Neuronal stem cell (in vitro differentiated cells): Measurements from ENCODE around the gene PACS1.
A peak's percentile ranks its signal among the peaks of the same experiment; 100 is the strongest.

Experiments used
- DNase-seq: peaks from one replicate; pipeline ENCODE4 v3.0.0-alpha.2; 2013; ENCODE audit warnings: low spot score
- H2AFZ ChIP-seq: one replicate; pipeline ENCODE4 v1.6.1; 2013; ENCODE audit warnings: mild to moderate bottlenecking, low read length, inconsistent platforms
- H2AK5ac ChIP-seq: 2 replicates; pipeline ENCODE4 v1.6.1; 2013; ENCODE audit warnings: low read depth, mild to moderate bottlenecking, inconsistent platforms, low read length, moderate library complexity, mixed read lengths
- H2BK120ac ChIP-seq: 2 replicates; pipeline ENCODE4 v1.6.1; 2013; ENCODE audit warnings: low read depth, mild to moderate bottlenecking, inconsistent platforms, low read length, moderate library complexity, mixed read lengths
- H2BK12ac ChIP-seq: one replicate; pipeline ENCODE4 v1.6.1; 2013; ENCODE audit warnings: low read length, inconsistent platforms
- H2BK15ac ChIP-seq: 2 replicates; pipeline ENCODE4 v1.6.1; 2013; ENCODE audit warnings: mild to moderate bottlenecking, low read length, inconsistent platforms, mixed read lengths
- H2BK5ac ChIP-seq: one replicate; pipeline ENCODE4 v1.6.1; 2013; ENCODE audit warnings: inconsistent platforms, mild to moderate bottlenecking, low read length, moderate library complexity
- H3K14ac ChIP-seq: one replicate; pipeline ENCODE4 v1.6.1; 2013; ENCODE audit warnings: low read length, inconsistent platforms
- H3K18ac ChIP-seq: 2 replicates; pipeline ENCODE4 v1.6.1; 2013; ENCODE audit warnings: low read length, inconsistent platforms
- H3K23ac ChIP-seq: 2 replicates; pipeline ENCODE4 v1.6.1; 2013; ENCODE audit warnings: low read depth, mild to moderate bottlenecking, mixed read lengths, low read length, inconsistent platforms; ENCODE audit not compliant: poor library complexity
- H3K27ac ChIP-seq: replicated peaks from 3 replicates; pipeline ENCODE4 v1.5.1; 2013; ENCODE audit warnings: low read length, inconsistent platforms
- H3K27me3 ChIP-seq, 3 experiments: 2 replicates each; pipeline ENCODE4 v1.6.1; 2013; ENCODE audit warnings: low read length in 3 of 3, mild to moderate bottlenecking in 2 of 3, inconsistent platforms in 1 of 3, low read depth in 1 of 3, mixed read lengths in 1 of 3, moderate library complexity in 1 of 3; ENCODE audit not compliant: control insufficient read depth in 3 of 3, insufficient read depth in 3 of 3
- H3K36me3 ChIP-seq, 2 donors: replicated peaks in 1 of 2; 2 replicates each; pipeline ENCODE4 v1.6.1; 2013; ENCODE audit warnings: low read length in 2 of 2; ENCODE audit not compliant: control insufficient read depth in 2 of 2, insufficient read depth in 2 of 2
- H3K4ac ChIP-seq: 2 replicates; pipeline ENCODE4 v1.6.1; 2013; ENCODE audit warnings: inconsistent platforms, mild to moderate bottlenecking, low read length, moderate library complexity
- H3K4me1 ChIP-seq, 2 donors: 1 replicate in 1 of 2; 2 replicates in 1 of 2; pipeline ENCODE4 v1.6.1; 2013; ENCODE audit warnings: low read length in 2 of 2, low read depth in 1 of 2; ENCODE audit not compliant: control insufficient read depth in 2 of 2, insufficient read depth in 1 of 2
- H3K4me2 ChIP-seq: one replicate; pipeline ENCODE4 v1.6.1; 2013; ENCODE audit warnings: mild to moderate bottlenecking, low read length, inconsistent platforms; ENCODE audit not compliant: insufficient read depth, poor library complexity, severe bottlenecking
- H3K4me3 ChIP-seq, 2 donors: 2 replicates each; pipeline ENCODE4 v1.5.1; 2013; ENCODE audit warnings: low read length in 2 of 2, mild to moderate bottlenecking in 2 of 2, inconsistent platforms in 1 of 2, moderate library complexity in 1 of 2
- H3K79me1 ChIP-seq: one replicate; pipeline ENCODE4 v1.6.1; 2013; ENCODE audit warnings: low read depth, mild to moderate bottlenecking, inconsistent platforms, low read length, moderate library complexity
- H3K9ac ChIP-seq: one replicate; pipeline ENCODE4 v1.6.1; 2013; ENCODE audit warnings: mild to moderate bottlenecking, low read depth, low read length, inconsistent platforms; ENCODE audit not compliant: poor library complexity
- H3K9me3 ChIP-seq, 2 donors: replicated peaks in 1 of 2; 2 replicates each; pipeline versions ENCODE3 to v1.6.1; 2013; ENCODE audit warnings: low read length in 2 of 2, mild to moderate bottlenecking in 2 of 2, inconsistent platforms in 1 of 2, low read depth in 1 of 2, mixed read lengths in 1 of 2, moderate library complexity in 1 of 2; ENCODE audit not compliant: control insufficient read depth in 2 of 2, insufficient read depth in 1 of 2
- H4K8ac ChIP-seq: one replicate; pipeline ENCODE4 v1.6.1; 2013; ENCODE audit warnings: low read depth, mild to moderate bottlenecking, inconsistent platforms, low read length, moderate library complexity
- H4K91ac ChIP-seq: one replicate; pipeline ENCODE4 v1.6.1; 2013; ENCODE audit warnings: low read length, low read depth, mild to moderate bottlenecking, inconsistent platforms; ENCODE audit not compliant: poor library complexity
- WGBS, 2 donors: extraction: QIAGEN DNeasy Blood & Tissue Kit; methylation state at CpG; one replicate each; pipeline ENCODE4 v1.1.7; 2013; ENCODE audit warnings: missing lambda C conversion rate in 2 of 2, mixed read lengths in 1 of 2; ENCODE audit not compliant: insufficient read length in 2 of 2, insufficient replicate concordance in 1 of 2; ENCODE audit errors: extremely low coverage in 2 of 2; 5-methylcytosine and 5-hydroxymethylcytosine counted together

The PACS1 gene

DNA sequence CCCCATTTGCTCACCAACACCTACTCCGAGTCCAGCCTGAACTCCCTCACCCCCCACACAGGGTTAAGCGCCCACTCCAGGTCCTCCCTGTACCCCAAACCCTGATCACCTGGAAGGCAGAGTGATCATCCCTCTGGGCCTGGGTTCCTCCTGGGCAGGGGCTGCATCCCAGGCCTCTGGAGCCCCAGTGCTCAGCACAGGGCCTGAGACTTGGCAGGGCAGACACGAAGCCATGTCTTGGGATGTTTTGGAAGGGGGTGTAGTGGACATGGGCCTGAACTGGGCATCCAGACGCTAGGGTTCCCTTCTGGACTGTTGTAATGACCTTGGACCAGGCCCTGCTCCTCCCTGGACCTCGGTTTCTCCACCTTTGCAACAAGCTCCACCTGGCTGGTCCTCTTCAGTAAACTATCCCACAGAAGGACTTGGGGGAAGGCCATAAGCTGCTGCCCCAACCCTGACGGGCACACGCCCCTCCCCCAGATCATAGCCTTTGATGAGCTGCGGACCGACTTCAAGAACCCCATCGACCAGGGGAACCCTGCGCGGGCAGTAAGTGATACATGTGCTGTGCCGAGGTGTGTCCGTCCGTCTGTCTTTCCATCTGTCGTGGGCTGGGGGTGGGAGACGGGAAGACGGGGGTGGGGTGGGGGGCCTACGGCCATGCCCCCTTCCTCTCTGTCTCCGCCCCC is 211.8 kb downstream of the PACS1 start:
- Histone ChIP-seq H3K36me3 (peaks cover 21 to 53% of the 10 kb centered on the region in 2 donors), H3K23ac (peak overlapping the region; percentile 0)

GRCh38 chr11:66282468-66283455 is 212.7 kb downstream of the PACS1 start:
- H3K27ac ChIP-seq = peak overlapping the region; percentile 17
- H3K4me2 ChIP-seq = peak overlapping the region; percentile 23
- H3K4me1 ChIP-seq = peaks cover 27 to 42% of the 10 kb centered on the region in 2 donors
- no peaks in the 10 kb centered on the region for H3K27me3 ChIP-seq
- H2BK120ac ChIP-seq = no peak overlapping the region
- DNase-seq = peak; percentile 97
- no peak overlapping the region for H3K4ac ChIP-seq
- H3K23ac ChIP-seq = peak overlapping the region; percentile 55
- peaks cover 21 to 58% of the 10 kb centered on the region in 2 donors for H3K36me3 ChIP-seq
- no peaks in the 10 kb centered on the region for H3K9me3 ChIP-seq
- H3K14ac ChIP-seq = no peak overlapping the region
- H3K4me3 ChIP-seq = no peak overlapping the region
- H2AK5ac ChIP-seq = peak overlapping the region; percentile 83
- no peak overlapping the region for H2AFZ ChIP-seq
- peak overlapping the region; percentile 92 for H3K18ac ChIP-seq
- H2BK12ac ChIP-seq = no peak overlapping the region
- peak overlapping the region; percentile 1 for H4K91ac ChIP-seq
- H2BK15ac ChIP-seq = no peak overlapping the region
- H4K8ac ChIP-seq = no peak overlapping the region
- H2BK5ac ChIP-seq = peak overlapping the region; percentile 60
- no CpG with 5 or more reads among the region's 35 CpGs for WGBS, 2 donors
- peaks cover 3% of the 10 kb centered on the region for H3K79me1 ChIP-seq
- H3K9ac ChIP-seq = peak overlapping the region; percentile 70

More for the DNA sequence above, 211.8 kb downstream of the PACS1 start:
- Histone ChIP-seq H3K79me1 (peaks cover 4% of the 10 kb centered on the region), H3K4me3 (no peak overlapping the region), H4K91ac (no peak overlapping the region), H2BK5ac (no peak overlapping the region), H3K9ac (no peak overlapping the region), H2AK5ac (peak overlapping the region; percentile 6), H2BK120ac (no peak overlapping the region), H2BK15ac (peak overlapping the region; percentile 27), H3K9me3 (no peaks in the 10 kb centered on the region), H2BK12ac (no peak overlapping the region), H3K27ac (peak overlapping the region; percentile 49), H3K4me1 (peaks cover 30 to 45% of the 10 kb centered on the region in 2 donors), H3K4me2 (no peak overlapping the region), H3K14ac (no peak overlapping the region), H3K27me3 (no peaks in the 10 kb centered on the region), H2AFZ (no peak overlapping the region), H3K18ac (peak overlapping the region; percentile 5), H4K8ac (no peak overlapping the region), H3K4ac (no peak overlapping the region)
- WGBS, 2 donors = no CpG with 5 or more reads among the region's 20 CpGs
- no peak for DNase-seq

DNA sequence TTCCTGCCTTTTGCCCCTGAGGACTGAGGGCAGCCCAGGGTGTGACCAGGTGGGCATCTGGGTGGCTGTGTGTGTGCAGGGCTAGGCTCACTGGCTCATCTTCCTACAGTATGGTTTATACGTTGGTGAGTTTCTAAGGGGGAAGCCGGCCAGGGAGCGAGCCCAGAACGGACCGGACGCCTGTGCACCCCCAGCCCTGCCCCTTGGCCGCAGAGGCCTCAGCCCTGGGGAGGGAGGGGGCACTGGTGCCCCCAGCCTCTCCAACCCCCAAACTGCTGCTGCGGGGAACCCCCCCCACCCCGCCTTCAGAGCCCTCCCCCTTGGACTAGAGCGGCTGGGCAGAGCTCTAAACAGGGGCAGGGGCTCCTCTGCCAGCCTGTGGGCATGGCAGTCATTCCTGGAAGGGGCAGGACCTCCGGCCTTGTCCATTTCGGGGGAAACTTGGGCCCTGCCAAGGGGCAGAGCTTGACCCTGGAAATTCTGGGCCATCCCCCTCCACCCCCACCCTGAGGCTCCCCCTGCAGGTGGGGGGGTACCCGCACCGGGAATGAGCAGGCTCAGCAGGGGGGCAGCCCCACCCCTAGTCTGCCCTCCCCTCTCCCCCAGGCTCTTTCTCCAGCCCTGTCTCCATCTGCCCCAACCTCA is 213.5 kb downstream of the PACS1 start:
- H2BK5ac ChIP-seq = no peak overlapping the region
- no peak overlapping the region for H3K4ac ChIP-seq
- H3K18ac ChIP-seq = no peak overlapping the region
- no peak overlapping the region for H3K4me3 ChIP-seq
- no peak overlapping the region for H3K9ac ChIP-seq
- peaks cover 31 to 44% of the 10 kb centered on the region in 2 donors for H3K4me1 ChIP-seq
- no peak overlapping the region for H3K4me2 ChIP-seq
- H4K91ac ChIP-seq = peak overlapping the region; percentile 1
- H2BK120ac ChIP-seq = no peak overlapping the region
- no peak overlapping the region for H3K14ac ChIP-seq
- no peak for DNase-seq
- peaks cover 21 to 58% of the 10 kb centered on the region in 2 donors for H3K36me3 ChIP-seq
- H4K8ac ChIP-seq = no peak overlapping the region
- H2BK12ac ChIP-seq = no peak overlapping the region
- H3K23ac ChIP-seq = no peak overlapping the region
- no peaks in the 10 kb centered on the region for H3K27me3 ChIP-seq
- no peak overlapping the region for H2AFZ ChIP-seq
- H3K79me1 ChIP-seq = peaks cover 2% of the 10 kb centered on the region
- no CpG with 5 or more reads among the region's 14 CpGs for WGBS, 2 donors
- H3K9me3 ChIP-seq = no peaks in the 10 kb centered on the region
- no peak overlapping the region for H2BK15ac ChIP-seq
- no peak overlapping the region for H3K27ac ChIP-seq
- H2AK5ac ChIP-seq = no peak overlapping the region
